Adrenal gland (tissue), 12 donors: Measurements from ENCODE around the gene ACVRL1. TPM values are rescaled to one million over a fixed set of nuclear protein-coding genes. Genes with fewer than 3 reads are reported as not detected.

ENCODE experiments used
- DNase-seq, 7 donors: peaks; one replicate each; pipeline ENCODE4 v3.0.0-alpha.2; 2019 to 2020
- H3K27ac ChIP-seq, 5 donors: fragments of 200-600 bp; sonication (generic) in 4 of 5; 1 replicate in 3 of 5; 2 replicates in 2 of 5; pipeline versions ENCODE4 v1.5.1 to v1.8.0; 2016 to 2020; ENCODE audit warnings: mild to moderate bottlenecking in 1 of 5
- H3K27me3 ChIP-seq: fragments of 200-600 bp; 2 replicates; pipeline ENCODE4 v1.8.0; 2021
- H3K36me3 ChIP-seq, 2 donors: fragments of 200-600 bp; replicated peaks in 1 of 2; 1 replicate in 1 of 2; 2 replicates in 1 of 2; pipeline versions ENCODE4 v1.5.1 to v1.8.0; 2018 to 2022
- H3K4me1 ChIP-seq, 2 donors: fragments of 200-600 bp; replicated peaks in 1 of 2; 1 replicate in 1 of 2; 2 replicates in 1 of 2; pipeline versions ENCODE4 v1.5.1 to v1.8.0; 2018 to 2021
- H3K4me3 ChIP-seq, 4 donors: fragments of 200-600 bp; sonication (generic) in 3 of 4; one replicate each; pipeline ENCODE4 v1.5.1; 2016 to 2018
- H3K9me3 ChIP-seq, 3 donors: fragments of 200-600 bp; sonication (generic) in 1 of 3; replicated peaks in 1 of 3; 1 replicate in 2 of 3; 2 replicates in 1 of 3; pipeline versions ENCODE4 v1.5.1 to v1.8.0; 2016 to 2021
- CTCF ChIP-seq, 6 experiments: fragments of 450-650 bp in 4 of 6; fragments of 200-600 bp in 2 of 6; sonication (generic) in 1 of 6; IDR thresholded peaks; 1 replicate in 5 of 6; 2 replicates in 1 of 6; pipeline versions ENCODE4 v1.5.1 to v1.8.0; 2016 to 2021; ENCODE audit warnings: antibody characterized with exemption in 6 of 6, mild to moderate bottlenecking in 2 of 6, moderate library complexity in 1 of 6
- POLR2A ChIP-seq, 2 donors: fragments of 450-650 bp; IDR thresholded peaks; one replicate each; pipeline ENCODE4 v1.6.1; 2017; ENCODE audit warnings: antibody characterized with exemption in 2 of 2, mild to moderate bottlenecking in 2 of 2, moderate library complexity in 1 of 2
- whole genome bisulfite sequencing, 4 donors: extraction: QIAGEN DNeasy Blood & Tissue Kit in 2 of 4; methylation state at CpG; one replicate each; pipeline versions ENCODE4 v1.1.5 to v1.1.7; 2013 to 2017; 5-methylcytosine and 5-hydroxymethylcytosine counted together
- intact Hi-C, 2 donors: fragments of 100-400 bp; cut with DNase I; formaldehyde crosslinking; loops; one replicate each; pipeline versions ENCODE4 v1.14.1 to v1.15.0; 2022 to 2023
- polyA plus RNA-seq, 3 donors: library from polyadenylated mRNA; stranded (reverse); fragments of 200-250 nt in 2 of 3; fragments of 350-450 nt in 1 of 3; fragmentation: Illumina TruSeq in 1 of 3; extraction: RNeasy Lipid Tissue Mini Kit (QIAGEN cat#74804) in 1 of 3; gene quantifications; one replicate each; pipeline ENCODE4 v1.2.3, GENCODE V29; 2013 to 2014
- total RNA-seq, 9 donors: library from RNA; depleted of rRNA in 4 of 9; stranded (reverse); fragments of >200 nt in 4 of 9; fragments of 120-200 nt in 1 of 9; fragmentation: NEBNext Ultra II Directional in 1 of 9; extraction: Animal tissue kit (Norgen Biotek cat#: 25700) in 1 of 9; gene quantifications; one replicate each; pipeline versions ENCODE4 v1.1.0 to v1.2.4, GENCODE V29; 2013 to 2023
- donor health status: healthy with polysubstance abuse.
- donor health status: Bipolar disorder and iron deficiency.
- donor health status: DM: yes; HTN: yes; CAD: no.
- donor health status: DM: no; HTN: no; CAD: no.
- donor health status: DM: no; HTN: no; CAD: no.
- donor health status: DM: yes; HTN: yes; CAD: no.

ACVRL1 gene
- total and polyA plus RNA-seq, 12 donors = 7.8 to 117 (median 43.7) TPM

GRCh38 chr12:51934080-51934479 is 26.8 kb downstream of the ACVRL1 start:
- TF ChIP-seq CTCF (IDR thresholded peaks at IDR 0.05) (no peak), POLR2A (IDR thresholded peaks at IDR 0.05) (no peak)
- Histone ChIP-seq H3K36me3 (no peaks in the 10 kb centered on the region), H3K4me1 (no peaks in the 10 kb centered on the region), H3K27ac (no peak overlapping the region), H3K27me3 (no peaks in the 10 kb centered on the region), H3K9me3 (no peaks in the 10 kb centered on the region), H3K4me3 (no peak overlapping the region)
- 88 to 90% (median 89%) methylated on average over 4 of the region's 4 CpGs for WGBS, 4 donors
- intact Hi-C loops = no loop called here
- DNase-seq = no peak

- TF ChIP-seq POLR2A (IDR thresholded peaks at IDR 0.05) (no peak), CTCF (IDR thresholded peaks at IDR 0.05) (no peak)
- DNase-seq = peak in 1 of 7 donors; percentile 47
- Histone ChIP-seq H3K27ac (no peak overlapping the region), H3K4me1 (peaks cover 0 to 6% of the 10 kb centered on the region in 2 donors), H3K27me3 (no peaks in the 10 kb centered on the region), H3K4me3 (no peak overlapping the region), H3K9me3 (no peaks in the 10 kb centered on the region), H3K36me3 (no peaks in the 10 kb centered on the region)
- intact Hi-C loops = no loop called here
- 68 to 78% (median 74%) methylated on average over 2 of the region's 2 CpGs for WGBS, 4 donors
Measured at GRCh38 chr12:51937926-51938325, 30.6 kb downstream of the ACVRL1 start.

GRCh38 chr12:51938726-51939125 is 31.4 kb downstream of the ACVRL1 start:
- 88 to 91% (median 91%) methylated on average over 5 to 6 of the region's 6 CpGs for WGBS, 4 donors
- no peak for TF ChIP-seq CTCF (IDR thresholded peaks at IDR 0.05)
- no peak for TF ChIP-seq POLR2A (IDR thresholded peaks at IDR 0.05)
- intact Hi-C loops = no loop called here
- H3K9me3 ChIP-seq = no peaks in the 10 kb centered on the region
- no peak overlapping the region for H3K4me3 ChIP-seq
- DNase-seq = peak in 1 of 7 donors; percentile 18
- H3K27me3 ChIP-seq = no peaks in the 10 kb centered on the region
- no peaks in the 10 kb centered on the region for H3K36me3 ChIP-seq
- no peak overlapping the region for H3K27ac ChIP-seq
- H3K4me1 ChIP-seq = peaks cover 0 to 6% of the 10 kb centered on the region in 2 donors

- TF ChIP-seq CTCF (IDR thresholded peaks at IDR 0.05) = no peak
- TF ChIP-seq POLR2A (IDR thresholded peaks at IDR 0.05) = no peak
- intact Hi-C loops = no loop called here
- 46 to 48% (median 47%) methylated on average over 10 to 15 of the region's 15 CpGs for WGBS, 4 donors
- H3K27me3 ChIP-seq = no peaks in the 10 kb centered on the region
- no peak overlapping the region for H3K27ac ChIP-seq
- DNase-seq = peak in 1 of 7 donors; percentile 51
- H3K4me1 ChIP-seq = peaks cover 0 to 6% of the 10 kb centered on the region in 2 donors
- no peaks in the 10 kb centered on the region for H3K9me3 ChIP-seq
- H3K4me3 ChIP-seq = no peak overlapping the region
- H3K36me3 ChIP-seq = no peaks in the 10 kb centered on the region
Measured at GRCh38 chr12:51941011-51941581, 33.8 kb downstream of the ACVRL1 start.
